Upper lobe of left lung (tissue), 6 donors: ENCODE data around the gene NAA80. TPM values are rescaled to one million over a fixed set of nuclear protein-coding genes. Genes with fewer than 3 reads are reported as not detected.
"Not testable (repeated sequence)": the region's sequence is repeated elsewhere in the genome, so short reads cannot be mapped to it uniquely, and the experiment has no call there.

Experiments used
- ATAC-seq, 2 donors: fragments of 200-7000 bp; cut with Tn5 transposase; one replicate each; pipeline ENCODE4 v1.9.1; 2022; ENCODE audit warnings: mild to moderate bottlenecking in 2 of 2, moderate library complexity in 2 of 2; ENCODE audit not compliant: low FRiP score in 2 of 2
- DNase-seq, 2 donors: peaks; one replicate each; pipeline ENCODE4 v3.0.0-alpha.2; 2019 to 2020
- H3K27ac ChIP-seq, 4 donors: fragments of 200-600 bp; sonication (generic); one replicate each; pipeline ENCODE4 v1.5.1; 2016 to 2019
- H3K27me3 ChIP-seq, 4 donors: fragments of 200-600 bp; sonication (generic); one replicate each; pipeline ENCODE4 v1.5.1; 2017 to 2019
- H3K36me3 ChIP-seq, 4 donors: fragments of 200-600 bp; sonication (generic); one replicate each; pipeline ENCODE4 v1.5.1; 2016 to 2019
- H3K4me1 ChIP-seq, 4 donors: fragments of 200-600 bp; sonication (generic); one replicate each; pipeline ENCODE4 v1.5.1; 2018 to 2019
- H3K4me3 ChIP-seq, 4 donors: fragments of 200-600 bp; sonication (generic); one replicate each; pipeline ENCODE4 v1.5.1; 2017 to 2019; ENCODE audit warnings: mild to moderate bottlenecking in 2 of 4, moderate library complexity in 1 of 4
- H3K9me3 ChIP-seq, 4 donors: fragments of 200-600 bp; sonication (generic); one replicate each; pipeline ENCODE4 v1.5.1; 2018 to 2019
- CTCF ChIP-seq, 6 experiments: fragments of 450-650 bp in 4 of 6; fragments of 200-600 bp in 2 of 6; sonication (generic) in 2 of 6; IDR thresholded peaks; one replicate each; pipeline ENCODE4 v1.5.1; 2016 to 2019; ENCODE audit warnings: antibody characterized with exemption in 6 of 6
- EP300 ChIP-seq, 4 donors: sonication (generic); formaldehyde crosslinking; IDR thresholded peaks; one replicate each; pipeline ENCODE4 v1.5.1; 2017; ENCODE audit warnings: antibody characterized with exemption in 4 of 4, control low read depth in 2 of 4
- POLR2A ChIP-seq, 4 donors: fragments of 450-650 bp; IDR thresholded peaks; one replicate each; pipeline ENCODE4 v1.5.1; 2016 to 2017; ENCODE audit warnings: antibody characterized with exemption in 4 of 4, mild to moderate bottlenecking in 2 of 4
- POLR2AphosphoS5 ChIP-seq, 2 donors: sonication (generic); formaldehyde crosslinking; IDR thresholded peaks; one replicate each; pipeline ENCODE4 v1.5.1; 2017; ENCODE audit warnings: antibody characterized with exemption in 2 of 2
- WGBS, 2 donors: methylation state at CpG; one replicate each; pipeline ENCODE4 v1.1.5; 2017 to 2018; 5-methylcytosine and 5-hydroxymethylcytosine counted together
- total RNA-seq, 6 donors: library from RNA; depleted of rRNA in 4 of 6; stranded (reverse); fragments of >200 nt in 4 of 6; gene quantifications; one replicate each; pipeline versions ENCODE4 v1.1.0 to v1.2.1, GENCODE V29; 2016 to 2021
- donor health status: DM: no; HTN: no; CAD: no; lungs with moderate emphysema.
- donor health status: DM: no; HTN: yes; CAD: no; lungs with severe emphysema.

NAA80 gene
- total RNA-seq, 6 donors from 2014 or later = 12.1 to 34.5 (median 15.1) TPM

- Histone ChIP-seq H3K4me1 (peaks cover 16 to 24% (median 21%) of the 10 kb centered on the region in 4 donors), H3K36me3 (peaks cover 18 to 44% (median 39%) of the 10 kb centered on the region in 4 donors), H3K27me3 (no peaks in the 10 kb centered on the region), H3K4me3 (no peak overlapping the region), H3K9me3 (no peaks in the 10 kb centered on the region), H3K27ac (no peak overlapping the region)
- DNase-seq (no peak), ATAC-seq (no peak)
- 96 to 97% methylated on average over 11 to 23 of the region's 23 CpGs for WGBS, 2 donors
- no peak for TF ChIP-seq POLR2A (IDR thresholded peaks at IDR 0.05)
- no peak for TF ChIP-seq CTCF (IDR thresholded peaks at IDR 0.05)
- TF ChIP-seq EP300 (IDR thresholded peaks at IDR 0.05) = no peak
- no peak for TF ChIP-seq POLR2AphosphoS5 (IDR thresholded peaks at IDR 0.05)
Observed at GRCh38 chr3:50288387-50289007, 10.7 kb downstream of the NAA80 start.

DNA sequence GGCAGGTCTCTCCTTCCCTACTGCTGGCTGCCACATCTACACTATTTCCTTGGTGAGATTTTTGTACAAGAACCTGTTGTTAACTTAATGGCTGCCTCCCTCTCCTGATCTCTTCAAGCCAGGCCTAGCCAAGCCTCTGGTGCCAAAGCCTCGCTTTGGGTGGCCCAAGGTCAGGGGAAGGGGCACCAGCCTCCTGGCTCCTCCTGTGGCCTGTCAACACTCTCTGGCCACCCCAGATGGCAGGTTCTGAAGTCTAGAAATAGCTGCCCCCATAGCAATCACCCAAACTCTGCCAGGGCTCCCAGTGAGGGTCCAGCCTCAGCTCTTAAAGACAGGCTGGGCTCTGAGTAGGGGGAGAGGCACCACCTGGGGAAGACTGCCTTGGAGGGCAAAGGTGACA lies 11.9 kb downstream of the NAA80 start:
- DNase-seq = no peak
- Histone ChIP-seq H3K9me3 (no peaks in the 10 kb centered on the region), H3K4me1 (peaks cover 8 to 17% (median 14%) of the 10 kb centered on the region in 4 donors), H3K4me3 (no peak overlapping the region), H3K27ac (no peak overlapping the region), H3K36me3 (peaks cover 18 to 44% (median 39%) of the 10 kb centered on the region in 4 donors), H3K27me3 (no peaks in the 10 kb centered on the region)
- WGBS, 2 donors = 82 to 100% methylated on average over 1 of the region's 1 CpG
- no peak for TF ChIP-seq POLR2A (IDR thresholded peaks at IDR 0.05)
- TF ChIP-seq POLR2AphosphoS5 (IDR thresholded peaks at IDR 0.05) = no peak
- no peak for TF ChIP-seq EP300 (IDR thresholded peaks at IDR 0.05)
- TF ChIP-seq CTCF (IDR thresholded peaks at IDR 0.05) = no peak
- ATAC-seq = no peak

DNA sequence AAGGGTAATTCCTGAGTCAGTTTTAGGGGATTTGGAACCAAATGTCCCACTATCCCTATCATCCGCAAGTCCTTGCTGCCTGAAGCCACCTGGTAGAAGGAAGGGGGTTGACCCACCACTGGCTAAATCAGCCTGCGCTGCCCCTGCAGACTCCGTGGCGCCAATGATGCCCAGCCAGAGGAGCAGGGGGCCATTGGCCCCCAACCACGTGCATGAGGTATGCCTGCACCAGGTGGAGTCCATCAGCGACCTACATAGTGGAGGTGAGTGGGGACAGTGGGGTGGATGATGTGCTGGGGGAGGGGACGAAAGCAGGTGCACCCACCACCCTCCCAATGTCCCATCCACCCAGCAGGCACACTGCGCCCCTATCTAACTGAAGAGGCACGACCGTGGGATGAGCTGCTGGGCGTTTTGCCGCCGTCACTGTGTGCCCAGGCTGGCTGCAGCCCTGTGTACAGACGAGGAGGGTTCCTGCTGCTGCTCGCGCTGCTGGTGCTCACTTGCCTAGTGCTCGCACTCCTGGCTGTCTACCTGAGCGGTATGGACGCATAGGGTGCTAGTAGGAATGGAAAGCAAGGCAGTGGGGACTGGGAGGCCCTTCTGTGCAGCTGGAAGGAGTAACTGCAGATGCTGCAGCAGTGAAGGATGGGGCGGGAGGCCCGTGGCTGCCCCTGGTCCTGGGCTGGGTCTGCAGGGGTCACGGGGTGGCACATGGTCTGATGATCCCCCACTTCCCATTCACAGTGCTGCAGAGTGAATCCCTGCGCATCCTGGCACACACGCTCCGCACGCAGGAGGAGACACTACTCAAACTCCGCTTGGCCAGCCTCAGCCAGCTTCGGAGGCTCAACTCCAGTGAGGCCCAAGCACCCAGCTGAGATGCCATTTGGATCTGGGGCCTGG lies 12.6 kb downstream of the NAA80 start:
- no peaks in the 10 kb centered on the region for H3K9me3 ChIP-seq
- no peak overlapping the region for H3K4me3 ChIP-seq
- 92 to 93% methylated on average over 6 to 28 of the region's 28 CpGs for WGBS, 2 donors
- H3K4me1 ChIP-seq = peaks cover 7 to 14% (median 10%) of the 10 kb centered on the region in 4 donors
- no peaks in the 10 kb centered on the region for H3K27me3 ChIP-seq
- H3K27ac ChIP-seq = no peak overlapping the region
- H3K36me3 ChIP-seq = peaks cover 18 to 44% (median 39%) of the 10 kb centered on the region in 4 donors
- TF ChIP-seq POLR2A (IDR thresholded peaks at IDR 0.05) = no peak
- TF ChIP-seq POLR2AphosphoS5 (IDR thresholded peaks at IDR 0.05) = no peak
- no peak for TF ChIP-seq EP300 (IDR thresholded peaks at IDR 0.05)
- TF ChIP-seq CTCF (IDR thresholded peaks at IDR 0.05) = no peak
- ATAC-seq (no peak), DNase-seq (peak in 1 of 2 donors; percentile 62)

DNA sequence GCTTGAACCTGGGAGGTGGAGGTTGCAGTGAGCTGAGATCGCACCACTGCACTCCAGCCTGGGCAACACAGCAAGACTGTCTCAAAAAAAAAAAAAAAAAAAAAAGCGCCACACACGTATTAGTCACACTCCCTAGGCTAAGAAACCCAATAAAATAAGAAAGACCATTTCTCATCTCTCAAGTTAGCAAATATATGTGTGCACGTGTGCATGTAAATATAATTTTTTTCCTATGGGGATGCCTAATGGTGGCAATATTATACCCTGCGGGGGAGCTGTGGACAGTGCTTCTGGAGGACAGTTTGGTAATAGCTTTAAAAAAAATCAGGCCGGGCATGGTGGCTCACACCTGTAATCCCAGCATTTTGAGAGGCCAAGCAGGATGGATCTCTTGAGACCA lies 15.1 kb downstream of the NAA80 start:
- not testable (repeated sequence) for H3K27ac ChIP-seq, ATAC-seq, H3K4me1 ChIP-seq, DNase-seq, H3K9me3 ChIP-seq, H3K4me3 ChIP-seq, H3K27me3 ChIP-seq
- H3K36me3 ChIP-seq = peaks cover 8 to 30% (median 26%) of the 10 kb centered on the region in 4 donors
- 89 to 91% methylated on average over 6 of the region's 6 CpGs for WGBS, 2 donors

GRCh38 chr3:50279255-50280016 lies 19.8 kb downstream of the NAA80 start:
- no peak for ATAC-seq
- H3K27ac ChIP-seq = no peak overlapping the region
- H3K27me3 ChIP-seq = peaks cover 0 to 12% (median 3%) of the 10 kb centered on the region in 4 donors
- no peak for DNase-seq
- H3K9me3 ChIP-seq = no peaks in the 10 kb centered on the region
- no peak overlapping the region for H3K4me3 ChIP-seq
- TF ChIP-seq POLR2A (IDR thresholded peaks at IDR 0.05) = no peak
- no peak for TF ChIP-seq CTCF (IDR thresholded peaks at IDR 0.05)
- TF ChIP-seq EP300 (IDR thresholded peaks at IDR 0.05) = no peak
- no peak for TF ChIP-seq POLR2AphosphoS5 (IDR thresholded peaks at IDR 0.05)
- 87 to 94% methylated on average over 6 to 8 of the region's 8 CpGs for WGBS, 2 donors
- peaks cover 0 to 28% (median 8%) of the 10 kb centered on the region in 4 donors for H3K36me3 ChIP-seq
- peaks cover 3 to 14% (median 5%) of the 10 kb centered on the region in 4 donors for H3K4me1 ChIP-seq
